Left ventricle myocardium inferior (tissue), 1 donor: Measurements from ENCODE around the gene WDR54. TPM values are rescaled to one million over a fixed set of nuclear protein-coding genes. Genes with fewer than 3 reads are reported as not detected.
A peak's percentile ranks its signal among the peaks of the same experiment; 100 is the strongest.

ENCODE experiments used
- DNase-seq: peaks from one replicate; pipeline ENCODE4 v3.0.0-alpha.2; 2020
- H3K27ac ChIP-seq: fragments of 200-600 bp; replicated peaks from 2 replicates; pipeline ENCODE4 v1.8.0; 2021
- H3K27me3 ChIP-seq: fragments of 200-600 bp; 2 replicates; pipeline ENCODE4 v1.8.0; 2021; ENCODE audit warnings: low read depth
- H3K36me3 ChIP-seq: fragments of 200-600 bp; 2 replicates; pipeline ENCODE4 v1.8.0; 2021
- H3K4me1 ChIP-seq: fragments of 200-600 bp; 2 replicates; pipeline ENCODE4 v1.8.0; 2021
- H3K4me3 ChIP-seq: fragments of 200-600 bp; 2 replicates; pipeline ENCODE4 v1.8.0; 2021; ENCODE audit warnings: mild to moderate bottlenecking, moderate library complexity
- H3K9me3 ChIP-seq: fragments of 200-600 bp; replicated peaks from 2 replicates; pipeline ENCODE4 v1.8.0; 2021
- CTCF ChIP-seq: fragments of 200-600 bp; IDR thresholded peaks from 2 replicates; pipeline ENCODE4 v1.8.0; 2021; ENCODE audit warnings: antibody characterized with exemption, mild to moderate bottlenecking, borderline replicate concordance
- intact Hi-C: fragments of 100-400 bp; cut with micrococcal nuclease; formaldehyde crosslinking; loops from one replicate; pipeline ENCODE4 v1.11.0; 2022
- total RNA-seq: library from RNA; stranded (reverse); fragmentation: NEBNext Ultra II Directional; extraction: Animal tissue kit (Norgen Biotek cat#: 25700); gene quantifications from one replicate; pipeline ENCODE4 v1.2.1, GENCODE V29; 2021
- donor health status: DM: no; HTN: yes; CAD: no; lungs with severe emphysema.

WDR54 gene
- total RNA-seq, 1 donor from 2014 or later, result 2.9 TPM

DNA sequence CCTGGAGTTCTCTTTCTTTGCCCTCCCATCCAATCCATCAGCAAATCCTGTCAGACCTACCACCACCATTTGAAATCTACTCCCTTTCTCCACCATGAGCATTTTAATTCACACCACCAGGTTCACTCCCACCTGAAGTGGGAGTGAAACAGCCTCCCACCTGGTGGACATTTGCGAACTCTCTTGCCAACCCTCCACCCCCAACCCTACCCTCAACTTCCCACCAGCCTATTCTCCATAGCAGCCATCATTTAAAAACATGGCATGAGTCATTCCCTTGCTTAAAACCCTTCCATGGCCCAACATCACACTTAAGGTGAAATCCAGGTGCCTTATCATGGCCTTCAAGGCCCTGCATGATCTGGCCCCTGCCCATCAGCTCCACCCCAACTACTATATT is 16.7 kb downstream of the WDR54 start:
- Histone ChIP-seq H3K4me1 (peaks cover 57% of the 10 kb centered on the region), H3K36me3 (no peaks in the 10 kb centered on the region), H3K9me3 (no peaks in the 10 kb centered on the region), H3K27me3 (peaks cover 6% of the 10 kb centered on the region), H3K27ac (peak overlapping the region; percentile 92), H3K4me3 (peak overlapping the region; percentile 73)
- DNase-seq, result no peak
- intact Hi-C loops, result no loop called here
- TF ChIP-seq CTCF, result no peak

GRCh38 chr2:74439373-74439772 is 17.8 kb downstream of the WDR54 start:
- intact Hi-C loops, result no loop called here
- Histone ChIP-seq H3K9me3 (no peaks in the 10 kb centered on the region), H3K36me3 (no peaks in the 10 kb centered on the region), H3K27me3 (peaks cover 14% of the 10 kb centered on the region), H3K4me3 (peak overlapping the region; percentile 73), H3K4me1 (peaks cover 57% of the 10 kb centered on the region), H3K27ac (peak overlapping the region; percentile 92)
- TF ChIP-seq CTCF, result no peak
- DNase-seq, result no peak

- Histone ChIP-seq H3K27me3 (peaks cover 14% of the 10 kb centered on the region), H3K27ac (peak overlapping the region; percentile 92), H3K36me3 (no peaks in the 10 kb centered on the region), H3K9me3 (no peaks in the 10 kb centered on the region), H3K4me3 (peak overlapping the region; percentile 73), H3K4me1 (peaks cover 57% of the 10 kb centered on the region)
- intact Hi-C loops, result no loop called here
- peak; percentile 89 for DNase-seq
- TF ChIP-seq CTCF, result no peak
These were observed 18.4 kb downstream of the WDR54 start for GRCh38 chr2:74439803-74440377.

- peak overlapping the region; percentile 92 for H3K27ac ChIP-seq
- H3K4me3 ChIP-seq, result peak overlapping the region; percentile 73
- intact Hi-C loops, result no loop called here
- peak; percentile 65 for TF ChIP-seq CTCF
- H3K27me3 ChIP-seq, result peaks cover 14% of the 10 kb centered on the region
- peaks cover 57% of the 10 kb centered on the region for H3K4me1 ChIP-seq
- H3K9me3 ChIP-seq, result no peaks in the 10 kb centered on the region
- no peaks in the 10 kb centered on the region for H3K36me3 ChIP-seq
- peak; percentile 91 for DNase-seq
These were observed 19.0 kb downstream of the WDR54 start for GRCh38 chr2:74440378-74441169.

GRCh38 chr2:74441170-74441689 is 19.7 kb downstream of the WDR54 start:
- peak overlapping the region; percentile 92 for H3K27ac ChIP-seq
- intact Hi-C loops, result no loop called here

More at GRCh38 chr2:74441170-74441689, 19.7 kb downstream of the WDR54 start:
- Histone ChIP-seq H3K4me3 (peak overlapping the region; percentile 73), H3K9me3 (no peaks in the 10 kb centered on the region), H3K36me3 (no peaks in the 10 kb centered on the region), H3K27me3 (peaks cover 14% of the 10 kb centered on the region), H3K4me1 (peaks cover 53% of the 10 kb centered on the region)
- no peak for TF ChIP-seq CTCF
- DNase-seq, result no peak
